ENCODE measurements around the gene MTUS2. TPM values are rescaled to one million over a fixed set of nuclear protein-coding genes. Genes with fewer than 3 reads are reported as not detected.

Gene MTUS2
- polyA plus RNA-seq, 2 of the 4 experiments (the other 2 are of a cell fraction) = not detected

DNA sequence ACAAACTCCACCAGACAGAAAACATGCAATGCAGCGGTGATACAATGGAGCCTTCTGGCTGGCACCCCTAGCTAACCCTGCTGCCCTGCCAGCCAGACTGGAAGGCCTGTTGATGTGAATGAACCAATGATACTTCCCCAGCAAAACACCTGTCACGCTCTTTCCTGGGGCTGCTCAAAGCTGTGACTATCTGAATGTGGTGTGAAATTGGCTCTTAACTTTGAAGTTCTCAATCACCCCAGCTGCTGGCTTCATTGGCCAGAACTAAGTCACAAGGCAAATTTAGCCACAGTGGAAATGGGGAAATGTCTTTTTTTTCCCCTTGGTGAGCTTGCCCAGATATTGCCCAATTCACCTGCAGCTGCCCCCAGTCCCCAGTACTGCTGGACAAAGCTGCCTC lies 628.0 kb downstream of the MTUS2 start (continued):
- TF ChIP-seq ZFP36 (IDR thresholded peaks at IDR 0.05; ENCODE audit: borderline replicate concordance, partially characterized antibody) (no peak), ZSCAN20 (CRISPR knock-in tag; IDR thresholded peaks at IDR 0.05) (no peak)

DNA sequence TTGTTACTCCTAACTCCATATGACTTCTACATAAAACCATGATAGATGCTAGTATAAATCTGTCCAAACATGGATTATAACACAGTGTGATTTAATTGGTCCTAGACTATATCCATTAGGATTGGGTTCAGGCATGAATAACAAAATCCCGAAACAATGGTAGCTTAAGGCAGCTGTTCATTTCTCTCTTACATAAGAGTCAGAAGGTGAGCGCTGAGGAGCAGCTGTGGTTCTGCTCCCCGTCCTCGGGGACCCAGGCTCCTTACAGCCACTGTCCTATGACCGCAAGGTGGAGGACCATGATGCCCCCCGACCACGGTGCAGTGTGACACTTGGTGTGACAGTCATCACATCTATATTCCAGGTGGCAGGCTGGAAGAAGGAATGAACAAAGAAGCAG lies 629.6 kb downstream of the MTUS2 start:
- H3K4me2 ChIP-seq = no peak overlapping the region
- ChIA-PET CTCF (no interaction called here), POLR2A (no interaction called here)
- ATAC-seq = no peak
- no peak for DNase-seq (ENCODE audit: low read depth in 1 of 2, low spot score in 1 of 2)
- TF ChIP-seq ZFP36 (IDR thresholded peaks at IDR 0.05; ENCODE audit: borderline replicate concordance, partially characterized antibody) (no peak), FOSB (CRISPR knock-in tag; IDR thresholded peaks at IDR 0.05) (no peak), BHLHE40 (IDR thresholded peaks at IDR 0.05; ENCODE audit: low read depth, low read length) (no peak), CBX2 (IDR thresholded peaks at IDR 0.05; ENCODE audit: borderline replicate concordance, low read depth) (no peak), HOXB5 (CRISPR knock-in tag; IDR thresholded peaks at IDR 0.05) (no peak), RCOR1 (IDR thresholded peaks at IDR 0.05; ENCODE audit: low read depth, low read length) (no peak), TP53 (CRISPR knock-in tag; IDR thresholded peaks at IDR 0.05) (no peak), NFE2L2 (conservative IDR thresholded peaks at IDR 0.05; ENCODE audit: low read length) (no peak), SMC3 (IDR thresholded peaks at IDR 0.05) (no peak), MYC (IDR thresholded peaks at IDR 0.05; ENCODE audit: borderline replicate concordance, low read length) (no peak)
- TF ChIP-seq, protein P1, sequence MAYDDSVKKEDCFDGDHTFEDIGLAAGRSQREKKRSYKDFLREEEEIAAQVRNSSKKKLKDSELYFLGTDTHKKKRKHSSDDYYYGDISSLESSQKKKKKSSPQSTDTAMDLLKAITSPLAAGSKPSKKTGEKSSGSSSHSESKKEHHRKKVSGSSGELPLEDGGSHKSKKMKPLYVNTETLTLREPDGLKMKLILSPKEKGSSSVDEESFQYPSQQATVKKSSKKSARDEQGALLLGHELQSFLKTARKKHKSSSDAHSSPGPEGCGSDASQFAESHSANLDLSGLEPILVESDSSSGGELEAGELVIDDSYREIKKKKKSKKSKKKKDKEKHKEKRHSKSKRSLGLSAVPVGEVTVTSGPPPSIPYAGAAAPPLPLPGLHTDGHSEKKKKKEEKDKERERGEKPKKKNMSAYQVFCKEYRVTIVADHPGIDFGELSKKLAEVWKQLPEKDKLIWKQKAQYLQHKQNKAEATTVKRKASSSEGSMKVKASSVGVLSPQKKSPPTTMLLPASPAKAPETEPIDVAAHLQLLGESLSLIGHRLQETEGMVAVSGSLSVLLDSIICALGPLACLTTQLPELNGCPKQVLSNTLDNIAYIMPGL (CRISPR knock-in tag; IDR thresholded peaks at IDR 0.05; ENCODE audit: borderline replicate concordance) = no peak
- H3K27ac ChIP-seq = no peak overlapping the region
- 26% methylated on average over 7 of the region's 7 CpGs for WGBS (ENCODE audit: missing lambda C conversion rate)
- no peak overlapping the region for H3K4me3 ChIP-seq
- H3K4me1 ChIP-seq = no peaks in the 10 kb centered on the region
- FAIRE-seq = no peak
- H3K9me3 ChIP-seq = no peaks in the 10 kb centered on the region

- no peaks in the 10 kb centered on the region for H3K9me3 ChIP-seq
- FAIRE-seq (no peak), ATAC-seq (no peak), DNase-seq (ENCODE audit: low read depth in 1 of 2, low spot score in 1 of 2) (no peak)
- 22% methylated on average over 2 of the region's 2 CpGs for WGBS (ENCODE audit: missing lambda C conversion rate)
- H3K4me2 ChIP-seq = no peak overlapping the region
- H3K4me3 ChIP-seq = no peak overlapping the region
- ChIA-PET CTCF (interaction anchor here (0.9 kb wide), 1 partner anchor 9 kb away, joined by 3 read pairs; no protein-coding TSS in a partner anchor), POLR2A (no interaction called here)
- no peaks in the 10 kb centered on the region for H3K4me1 ChIP-seq
- no peak for TF ChIP-seq TP53 (CRISPR knock-in tag; IDR thresholded peaks at IDR 0.05)
- TF ChIP-seq, protein P2, sequence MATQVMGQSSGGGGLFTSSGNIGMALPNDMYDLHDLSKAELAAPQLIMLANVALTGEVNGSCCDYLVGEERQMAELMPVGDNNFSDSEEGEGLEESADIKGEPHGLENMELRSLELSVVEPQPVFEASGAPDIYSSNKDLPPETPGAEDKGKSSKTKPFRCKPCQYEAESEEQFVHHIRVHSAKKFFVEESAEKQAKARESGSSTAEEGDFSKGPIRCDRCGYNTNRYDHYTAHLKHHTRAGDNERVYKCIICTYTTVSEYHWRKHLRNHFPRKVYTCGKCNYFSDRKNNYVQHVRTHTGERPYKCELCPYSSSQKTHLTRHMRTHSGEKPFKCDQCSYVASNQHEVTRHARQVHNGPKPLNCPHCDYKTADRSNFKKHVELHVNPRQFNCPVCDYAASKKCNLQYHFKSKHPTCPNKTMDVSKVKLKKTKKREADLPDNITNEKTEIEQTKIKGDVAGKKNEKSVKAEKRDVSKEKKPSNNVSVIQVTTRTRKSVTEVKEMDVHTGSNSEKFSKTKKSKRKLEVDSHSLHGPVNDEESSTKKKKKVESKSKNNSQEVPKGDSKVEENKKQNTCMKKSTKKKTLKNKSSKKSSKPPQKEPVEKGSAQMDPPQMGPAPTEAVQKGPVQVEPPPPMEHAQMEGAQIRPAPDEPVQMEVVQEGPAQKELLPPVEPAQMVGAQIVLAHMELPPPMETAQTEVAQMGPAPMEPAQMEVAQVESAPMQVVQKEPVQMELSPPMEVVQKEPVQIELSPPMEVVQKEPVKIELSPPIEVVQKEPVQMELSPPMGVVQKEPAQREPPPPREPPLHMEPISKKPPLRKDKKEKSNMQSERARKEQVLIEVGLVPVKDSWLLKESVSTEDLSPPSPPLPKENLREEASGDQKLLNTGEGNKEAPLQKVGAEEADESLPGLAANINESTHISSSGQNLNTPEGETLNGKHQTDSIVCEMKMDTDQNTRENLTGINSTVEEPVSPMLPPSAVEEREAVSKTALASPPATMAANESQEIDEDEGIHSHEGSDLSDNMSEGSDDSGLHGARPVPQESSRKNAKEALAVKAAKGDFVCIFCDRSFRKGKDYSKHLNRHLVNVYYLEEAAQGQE (IDR thresholded peaks at IDR 0.05) = no peak
- no peak for TF ChIP-seq MYC (IDR thresholded peaks at IDR 0.05; ENCODE audit: borderline replicate concordance, low read length)
- TF ChIP-seq CHD4 (IDR thresholded peaks at IDR 0.05; ENCODE audit: borderline replicate concordance) = no peak
- TF ChIP-seq E2F6 (IDR thresholded peaks at IDR 0.05; ENCODE audit: borderline replicate concordance, low read depth) = no peak
- TF ChIP-seq FOSB (CRISPR knock-in tag; IDR thresholded peaks at IDR 0.05) = no peak
- TF ChIP-seq RNF2 (IDR thresholded peaks at IDR 0.05; ENCODE audit: borderline replicate concordance, low read depth) = no peak
- TF ChIP-seq CHD2 (IDR thresholded peaks at IDR 0.05; ENCODE audit: low read length, partially characterized antibody) = no peak
- TF ChIP-seq HEYL (CRISPR knock-in tag; IDR thresholded peaks at IDR 0.05) = no peak
- no peak for TF ChIP-seq CBX2 (IDR thresholded peaks at IDR 0.05; ENCODE audit: borderline replicate concordance, low read depth)
- no peak overlapping the region for H3K27ac ChIP-seq
Observed at GRCh38 chr13:29451976-29452375, 631.8 kb downstream of the MTUS2 start.
